GM23248 (cell line): ENCODE data around the gene NHSL2. TPM values are rescaled to one million over a fixed set of nuclear protein-coding genes. Genes with fewer than 3 reads are reported as not detected.

Experiments
- DNase-seq: peaks from one replicate; pipeline ENCODE4 v3.0.0-alpha.2; 2015
- H2AFZ ChIP-seq: fragments of 200-600 bp; sonication (generic); 2 replicates; pipeline ENCODE4 v1.6.1; 2016; ENCODE audit warnings: antibody characterized with exemption
- H3F3A ChIP-seq: fragments of 200-600 bp; sonication (generic); 2 replicates; pipeline ENCODE4 v1.6.1; 2016; ENCODE audit warnings: mild to moderate bottlenecking, antibody characterized with exemption, mixed run types; ENCODE audit not compliant: insufficient read depth
- H3K27ac ChIP-seq: fragments of 200-600 bp; sonication (generic); 2 replicates; pipeline ENCODE4 v1.5.1; 2016; ENCODE audit warnings: mild to moderate bottlenecking
- H3K27me3 ChIP-seq: fragments of 200-600 bp; sonication (generic); replicated peaks from 2 replicates; pipeline ENCODE4 v1.6.1; 2016; ENCODE audit warnings: mild to moderate bottlenecking; ENCODE audit not compliant: insufficient read depth
- H3K36me3 ChIP-seq: fragments of 200-600 bp; sonication (generic); 2 replicates; pipeline ENCODE4 v1.6.1; 2016; ENCODE audit warnings: low read depth, mild to moderate bottlenecking
- H3K4me1 ChIP-seq: fragments of 200-600 bp; sonication (generic); 2 replicates; pipeline ENCODE4 v1.6.1; 2016; ENCODE audit warnings: mild to moderate bottlenecking; ENCODE audit not compliant: insufficient read depth
- H3K4me2 ChIP-seq: fragments of 200-600 bp; sonication (generic); one replicate; pipeline ENCODE4 v1.6.1; 2016; ENCODE audit warnings: mild to moderate bottlenecking; ENCODE audit not compliant: unreplicated experiment
- H3K4me3 ChIP-seq: fragments of 200-600 bp; sonication (generic); 2 replicates; pipeline ENCODE4 v1.5.1; 2016; ENCODE audit warnings: mild to moderate bottlenecking
- H3K79me2 ChIP-seq: fragments of 200-600 bp; sonication (generic); 2 replicates; pipeline ENCODE4 v1.6.1; 2016; ENCODE audit warnings: mild to moderate bottlenecking; ENCODE audit not compliant: insufficient read depth
- H3K9ac ChIP-seq: fragments of 200-600 bp; sonication (generic); 2 replicates; pipeline ENCODE4 v1.6.1; 2016; ENCODE audit warnings: mild to moderate bottlenecking
- H3K9me2 ChIP-seq: fragments of 200-600 bp; sonication (generic); 2 replicates; pipeline ENCODE4 v1.6.1; 2016; ENCODE audit warnings: mixed run types, mild to moderate bottlenecking, moderate library complexity; ENCODE audit not compliant: insufficient read depth
- H3K9me3 ChIP-seq: fragments of 200-600 bp; sonication (generic); one replicate; pipeline ENCODE4 v1.6.1; 2017; ENCODE audit warnings: low read depth
- H4K20me1 ChIP-seq: fragments of 200-600 bp; sonication (generic); 2 replicates; pipeline ENCODE4 v1.6.0; 2016; ENCODE audit not compliant: insufficient read depth
- EZH2 ChIP-seq: fragments of 200-600 bp; sonication (generic); IDR thresholded peaks from 2 replicates; pipeline ENCODE4 v1.6.1; 2018; ENCODE audit warnings: antibody characterized with exemption, mild to moderate bottlenecking; ENCODE audit not compliant: insufficient read depth, poor library complexity, severe bottlenecking
- EZH2phosphoT487 ChIP-seq: fragments of 200-600 bp; sonication (generic); IDR thresholded peaks from 2 replicates; pipeline ENCODE4 v1.6.1; 2018; ENCODE audit warnings: antibody characterized with exemption, moderate library complexity, mild to moderate bottlenecking, low read depth; ENCODE audit not compliant: insufficient read depth
- WGBS, 2 experiments: methylation state at CpG; one replicate each; pipeline ENCODE4 v1.1.6; 2015 to 2017; ENCODE audit warnings: low lambda C conversion rate in 2 of 2, low coverage in 1 of 2; ENCODE audit errors: missing lambda C conversion rate in 2 of 2; 5-methylcytosine and 5-hydroxymethylcytosine counted together
- in situ Hi-C: fragments of 300-500 bp; cut with MboI; formaldehyde crosslinking; loops from 2 replicates; pipeline ENCODE4 v1.15.0; 2020
- polyA plus RNA-seq: library from polyadenylated mRNA; unstranded; fragments of >200 nt; fragmentation: Nextera tagmentation; extraction: Ambion mirVana; gene quantifications from 2 replicates; pipeline ENCODE4 v1.2.1, GENCODE V29; 2016
- total RNA-seq: library from RNA; depleted of rRNA; stranded (reverse); fragments of >200 nt; shearing (Covaris generic); gene quantifications from 2 replicates; pipeline ENCODE4 v1.2.3, GENCODE V29; 2014

NHSL2 gene
- total and polyA plus RNA-seq, 2 experiments from 2014 or later: 3.2 to 6.5 TPM

DNA sequence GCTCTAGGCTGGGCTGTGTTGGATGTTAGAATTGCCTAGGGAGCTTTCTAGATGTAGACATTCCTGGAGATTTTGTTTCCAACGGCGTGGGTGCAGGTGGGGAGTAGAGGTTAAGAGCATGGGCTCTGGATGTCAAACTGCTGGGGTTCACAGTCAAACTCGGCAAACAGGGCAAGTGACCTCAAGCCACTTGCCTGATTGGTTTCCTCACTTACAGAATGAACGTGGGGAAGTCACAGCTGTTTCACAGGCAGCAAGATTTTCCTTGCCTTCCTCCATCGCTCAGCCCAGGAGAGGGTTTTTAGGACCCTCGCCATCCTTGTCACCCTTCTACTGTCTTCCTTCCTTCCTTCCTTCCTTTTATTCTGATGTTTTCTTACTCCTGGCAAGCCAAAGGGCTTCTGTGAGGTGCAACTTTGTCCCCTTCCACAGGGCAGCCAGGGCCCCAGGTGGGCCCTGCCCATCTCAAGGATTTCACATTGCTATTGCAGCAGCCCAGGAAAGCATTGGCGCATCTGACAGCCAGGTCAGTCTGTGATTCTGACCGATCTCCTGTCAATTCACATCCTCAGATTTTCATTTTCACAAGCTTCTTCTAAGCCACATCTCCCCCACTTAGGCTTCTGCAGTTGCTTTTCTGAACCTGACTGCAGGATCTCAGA, 214.0 kb downstream of the NHSL2 start:
- Histone ChIP-seq H3K79me2 (no peaks in the 10 kb centered on the region), H3K27me3 (no peaks in the 10 kb centered on the region), H3K4me1 (peaks cover 20% of the 10 kb centered on the region), H2AFZ (no peak overlapping the region), H3K9me3 (no peaks in the 10 kb centered on the region), H3K4me3 (no peak overlapping the region), H3K9me2 (no peaks in the 10 kb centered on the region), H3K9ac (no peak overlapping the region), H3K36me3 (no peaks in the 10 kb centered on the region), H3K4me2 (no peak overlapping the region), H3F3A (no peaks in the 10 kb centered on the region), H3K27ac (no peak overlapping the region), H4K20me1 (no peaks in the 10 kb centered on the region)
- no peak for DNase-seq
- in situ Hi-C loops: loop anchor here (10.0 kb wide), 1 partner anchor 120 kb away; no protein-coding TSS in a partner anchor
- 92 to 98% methylated on average over 7 of the region's 8 CpGs for WGBS, 2 experiments
- TF ChIP-seq EZH2 (no peak), EZH2phosphoT487 (no peak)

DNA sequence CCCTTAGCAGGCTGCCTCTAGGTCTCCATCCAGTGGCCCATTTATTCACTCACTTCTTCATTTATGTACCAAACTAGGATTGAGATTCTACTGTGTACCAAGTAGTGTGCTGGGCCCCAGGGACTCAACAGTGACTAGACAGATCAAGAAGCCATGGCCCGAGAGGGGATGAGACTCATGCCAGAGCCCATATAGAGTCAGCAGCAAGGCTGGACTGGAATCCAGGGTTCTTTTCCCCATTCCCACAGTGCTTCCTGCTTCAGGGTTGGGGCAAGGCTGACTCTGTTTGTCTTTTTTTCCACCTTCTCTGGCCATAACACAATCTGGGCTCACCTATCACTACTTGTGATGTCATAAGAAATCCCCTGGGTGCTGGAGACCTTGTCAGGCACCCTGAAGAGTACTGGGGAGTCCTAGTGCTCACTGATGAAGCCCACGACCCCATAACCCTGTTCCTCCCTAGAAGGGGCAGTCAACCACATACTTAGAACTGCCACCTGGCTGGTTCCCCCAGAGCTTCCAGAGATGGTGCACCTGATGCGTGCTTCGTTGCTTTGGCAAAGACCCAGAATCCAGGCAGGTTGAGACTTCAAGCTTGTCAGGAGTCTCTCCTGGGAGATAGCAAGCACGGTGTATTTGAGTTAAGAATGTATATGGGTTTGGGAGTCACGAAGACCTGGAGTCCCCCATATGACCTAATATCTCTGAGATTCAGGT, 214.8 kb downstream of the NHSL2 start:
- no peak overlapping the region for H3K9ac ChIP-seq

DNA sequence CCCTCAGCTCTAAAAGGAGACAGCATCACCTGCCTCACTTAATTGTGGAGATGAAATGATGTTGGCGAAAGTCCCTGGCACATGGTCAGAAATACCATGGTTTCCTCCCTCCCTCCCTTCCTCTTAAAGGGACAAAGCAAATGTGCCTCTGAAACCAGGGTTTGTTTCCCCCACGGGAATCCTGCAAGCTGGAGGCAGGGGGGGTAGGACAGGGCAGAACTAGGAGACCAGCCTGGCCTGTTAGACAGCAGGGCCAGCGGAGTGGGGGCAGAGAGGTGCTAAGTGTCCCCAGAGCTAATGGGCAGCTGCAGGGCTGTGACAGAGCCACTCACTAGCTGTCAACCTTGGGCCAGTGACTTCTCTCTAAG, 215.4 kb downstream of the NHSL2 start:
- H3K36me3 ChIP-seq: no peaks in the 10 kb centered on the region
- no peak overlapping the region for H3K4me3 ChIP-seq
- no peak for TF ChIP-seq EZH2phosphoT487
- no peak for TF ChIP-seq EZH2
- no peaks in the 10 kb centered on the region for H3K9me3 ChIP-seq
- 56 to 57% methylated on average over 3 of the region's 3 CpGs for WGBS, 2 experiments
- in situ Hi-C loops: loop anchor here (10.0 kb wide), 1 partner anchor 121 kb away; no protein-coding TSS in a partner anchor
- H3K27me3 ChIP-seq: no peaks in the 10 kb centered on the region
- H4K20me1 ChIP-seq: no peaks in the 10 kb centered on the region
- no peak overlapping the region for H3K27ac ChIP-seq
- no peaks in the 10 kb centered on the region; the same call in 1 of the 2 replicates for H3K79me2 ChIP-seq
- no peak overlapping the region for H3K4me2 ChIP-seq
- H3K9ac ChIP-seq: peak overlapping the region; percentile 21; the same call in 1 of the 2 replicates
- H3K9me2 ChIP-seq: no peaks in the 10 kb centered on the region
- DNase-seq: no peak
- no peaks in the 10 kb centered on the region for H3F3A ChIP-seq
- peaks cover 14% of the 10 kb centered on the region for H3K4me1 ChIP-seq
- H2AFZ ChIP-seq: peak overlapping the region; percentile 33; the same call in 1 of the 2 replicates

More for the DNA sequence above, 214.8 kb downstream of the NHSL2 start:
- peaks cover 20% of the 10 kb centered on the region for H3K4me1 ChIP-seq
- DNase-seq: no peak
- TF ChIP-seq EZH2phosphoT487 (no peak), EZH2 (no peak)
- no peak overlapping the region for H2AFZ ChIP-seq
- no peak overlapping the region for H3K27ac ChIP-seq
- H3F3A ChIP-seq: no peaks in the 10 kb centered on the region
- no peak overlapping the region for H3K4me2 ChIP-seq
- no peak overlapping the region for H3K4me3 ChIP-seq
- WGBS, 2 experiments: 76 to 79% methylated on average over 5 to 6 of the region's 6 CpGs
- no peaks in the 10 kb centered on the region for H3K27me3 ChIP-seq
- in situ Hi-C loops: loop anchor here (10.0 kb wide), 1 partner anchor 121 kb away; no protein-coding TSS in a partner anchor
- no peaks in the 10 kb centered on the region for H3K9me3 ChIP-seq
- H3K36me3 ChIP-seq: no peaks in the 10 kb centered on the region
- H4K20me1 ChIP-seq: no peaks in the 10 kb centered on the region
- H3K9me2 ChIP-seq: no peaks in the 10 kb centered on the region
- H3K79me2 ChIP-seq: no peaks in the 10 kb centered on the region; the same call in 1 of the 2 replicates

DNA sequence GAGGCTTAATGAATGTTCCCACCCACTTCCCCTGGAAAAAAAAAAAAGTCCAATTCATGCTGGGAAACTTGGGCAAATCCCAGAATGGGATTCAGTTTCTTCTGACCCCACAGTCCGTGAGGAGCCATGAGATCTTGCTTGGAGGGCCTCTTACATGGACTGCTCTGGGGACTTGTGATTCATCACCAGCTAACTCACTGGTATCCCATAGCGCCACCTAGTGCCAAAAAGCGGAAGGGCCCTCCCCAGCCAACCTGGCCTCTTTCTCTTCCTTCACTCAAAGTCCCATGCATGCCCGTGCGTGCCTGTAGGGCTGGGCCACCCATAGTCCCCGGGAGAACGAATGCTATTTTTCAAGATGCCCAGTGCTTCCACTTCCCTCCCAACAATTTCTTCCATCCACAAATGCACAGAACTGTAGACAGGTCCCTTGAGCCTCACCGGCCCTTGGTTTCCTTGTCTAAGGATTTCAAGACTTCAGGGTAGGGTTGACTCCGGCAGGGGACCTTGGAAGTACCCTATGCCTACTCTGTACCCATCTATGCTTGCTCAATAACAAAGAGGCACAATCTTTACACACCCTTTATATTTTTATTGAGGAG, 216.0 kb downstream of the NHSL2 start:
- Histone ChIP-seq H3K9ac (peak overlapping the region; percentile 21; the same call in 1 of the 2 replicates), H3K27me3 (no peaks in the 10 kb centered on the region), H2AFZ (peak overlapping the region; percentile 33; the same call in 1 of the 2 replicates), H3K27ac (no peak overlapping the region), H4K20me1 (no peaks in the 10 kb centered on the region), H3K36me3 (no peaks in the 10 kb centered on the region), H3K4me3 (no peak overlapping the region), H3K79me2 (no peaks in the 10 kb centered on the region; the same call in 1 of the 2 replicates), H3K4me2 (no peak overlapping the region), H3K4me1 (peaks cover 10% of the 10 kb centered on the region), H3K9me2 (no peaks in the 10 kb centered on the region), H3K9me3 (no peaks in the 10 kb centered on the region), H3F3A (no peaks in the 10 kb centered on the region)
- in situ Hi-C loops: loop anchor here (10.0 kb wide), 1 partner anchor 122 kb away; no protein-coding TSS in a partner anchor
- WGBS, 2 experiments: 14 to 22% methylated on average over 6 to 9 of the region's 9 CpGs
- DNase-seq: peak; percentile 84
- TF ChIP-seq EZH2: no peak
- TF ChIP-seq EZH2phosphoT487: no peak
